Mucosa of descending colon (tissue), 3 donors: ENCODE measurements around the gene QSOX2. TPM values are rescaled to one million over a fixed set of nuclear protein-coding genes. Genes with fewer than 3 reads are reported as not detected.

Source experiments
- ATAC-seq: fragments of 200-7000 bp; cut with Tn5 transposase; one replicate; pipeline ENCODE4 v1.9.1; 2020; ENCODE audit warnings: mild to moderate bottlenecking, moderate library complexity
- DNase-seq, 3 donors: peaks; one replicate each; pipeline ENCODE4 v3.0.0-alpha.2; 2020
- H3K36me3 ChIP-seq: fragments of 200-600 bp; one replicate; pipeline ENCODE4 v1.8.0; 2021; ENCODE audit warnings: low read depth, mild to moderate bottlenecking
- H3K4me1 ChIP-seq: fragments of 200-600 bp; one replicate; pipeline ENCODE4 v1.8.0; 2021; ENCODE audit warnings: low read depth, mild to moderate bottlenecking
- H3K4me3 ChIP-seq: fragments of 200-600 bp; one replicate; pipeline ENCODE4 v1.8.0; 2021; ENCODE audit warnings: mild to moderate bottlenecking
- H3K9me3 ChIP-seq: fragments of 200-600 bp; one replicate; pipeline ENCODE4 v1.8.0; 2021; ENCODE audit warnings: mild to moderate bottlenecking
- CTCF ChIP-seq: fragments of 200-600 bp; IDR thresholded peaks from one replicate; pipeline ENCODE4 v1.8.0; 2022; ENCODE audit warnings: antibody characterized with exemption, mild to moderate bottlenecking
- intact Hi-C, 2 donors: fragments of 100-400 bp; cut with DNase I in 1 of 2; cut with micrococcal nuclease in 1 of 2; formaldehyde crosslinking; loops; one replicate each; pipeline versions ENCODE4 v1.11.0 to v1.11.1; 2022; cut with DNase I, micrococcal nuclease
- total RNA-seq, 3 donors: library from RNA; stranded (reverse); fragmentation: NEBNext Ultra II Directional in 2 of 3; extraction: Animal tissue kit (Norgen Biotek cat#: 25700) in 2 of 3; gene quantifications; one replicate each; pipeline versions ENCODE4 v1.2.1 to v1.2.4, GENCODE V29; 2021 to 2023
- donor health status: DM: no; HTN: no; CAD: no; lungs with moderate emphysema.
- donor health status: DM: no; HTN: no; CAD: no.
- donor health status: DM: no; HTN: yes; CAD: no.

The QSOX2 gene
- total RNA-seq, 3 donors from 2014 or later = 6.1 to 8.1 (median 7.1) TPM

- DNase-seq (no peak), ATAC-seq (no peak)
- peaks cover under 1% of the 10 kb centered on the region for H3K4me1 ChIP-seq
- TF ChIP-seq CTCF = no peak
- H3K9me3 ChIP-seq = no peaks in the 10 kb centered on the region
- intact Hi-C loops = no loop called here
- H3K36me3 ChIP-seq = no peaks in the 10 kb centered on the region
- H3K4me3 ChIP-seq = no peak overlapping the region
These were observed 4.4 kb upstream of the QSOX2 start for GRCh38 chr9:136249877-136250559.

GRCh38 chr9:136248951-136249876, 3.6 kb upstream of the QSOX2 start:
- no peaks in the 10 kb centered on the region for H3K9me3 ChIP-seq
- DNase-seq (no peak), ATAC-seq (no peak)
- no peaks in the 10 kb centered on the region for H3K36me3 ChIP-seq
- intact Hi-C loops = no loop called here
- peaks cover 8% of the 10 kb centered on the region for H3K4me1 ChIP-seq
- no peak overlapping the region for H3K4me3 ChIP-seq
- no peak for TF ChIP-seq CTCF

DNA sequence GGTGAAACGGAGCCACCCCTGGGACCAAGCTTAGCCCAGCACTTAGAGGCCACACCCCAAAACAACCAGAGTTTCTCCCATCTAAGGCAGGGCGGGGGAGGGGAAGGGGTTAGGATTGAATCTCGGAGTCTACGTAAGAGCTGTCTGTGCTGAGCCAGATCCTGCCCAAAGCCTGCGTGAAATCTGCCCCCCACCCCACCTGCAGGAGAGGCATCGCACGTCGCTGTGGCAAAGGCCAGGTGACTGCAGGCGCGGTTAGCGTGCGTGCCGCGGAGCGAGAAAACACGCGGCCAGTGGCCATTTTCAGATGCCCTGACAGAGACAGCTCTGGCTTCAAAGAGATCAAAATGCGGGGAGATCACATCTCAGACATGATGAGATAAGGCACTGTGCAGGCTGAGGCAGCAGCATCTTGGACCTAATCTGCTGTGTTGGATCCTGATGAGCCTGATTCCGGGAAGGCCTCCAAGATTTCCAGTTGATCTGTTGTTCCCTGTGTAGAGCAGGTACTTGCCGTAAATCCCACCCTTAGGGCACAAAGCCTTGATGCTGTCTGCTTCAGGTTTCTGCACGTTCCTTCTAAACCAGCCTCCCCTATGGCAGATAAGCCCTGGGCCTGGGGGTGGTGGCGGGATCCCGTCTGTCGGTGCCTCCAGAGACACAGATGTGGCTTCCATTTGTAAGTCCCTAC, 2.5 kb upstream of the QSOX2 start:
- H3K4me1 ChIP-seq = peaks cover 9% of the 10 kb centered on the region
- H3K4me3 ChIP-seq = no peak overlapping the region
- no peaks in the 10 kb centered on the region for H3K36me3 ChIP-seq
- H3K9me3 ChIP-seq = no peaks in the 10 kb centered on the region
- no peak for TF ChIP-seq CTCF
- intact Hi-C loops = no loop called here
- ATAC-seq (no peak), DNase-seq (no peak)

- Histone ChIP-seq H3K4me1 (peaks cover 9% of the 10 kb centered on the region), H3K9me3 (no peaks in the 10 kb centered on the region), H3K4me3 (no peak overlapping the region), H3K36me3 (no peaks in the 10 kb centered on the region)
- no peak for DNase-seq
- no peak for ATAC-seq
- intact Hi-C loops = no loop called here
- no peak for TF ChIP-seq CTCF
These were observed 1.9 kb upstream of the QSOX2 start for GRCh38 chr9:136247551-136247916.

- ATAC-seq = no peak
- intact Hi-C loops = no loop called here
These were observed 1.4 kb upstream of the QSOX2 start for GRCh38 chr9:136246849-136247550.

More at GRCh38 chr9:136246849-136247550, 1.4 kb upstream of the QSOX2 start:
- DNase-seq = no peak
- H3K4me1 ChIP-seq = peaks cover 9% of the 10 kb centered on the region
- TF ChIP-seq CTCF = no peak
- H3K4me3 ChIP-seq = no peak overlapping the region
- no peaks in the 10 kb centered on the region for H3K9me3 ChIP-seq
- H3K36me3 ChIP-seq = no peaks in the 10 kb centered on the region
